ENCODE results near the gene NFATC1. TPM values are rescaled to one million over a fixed set of nuclear protein-coding genes. Genes with fewer than 3 reads are reported as not detected.

The NFATC1 gene
- total RNA-seq, 4 donors from 2014 or later, result 13.1 to 21.3 (median 16.2) TPM

- no peaks in the 10 kb centered on the region for H3K4me1 ChIP-seq
- no peak for ATAC-seq
- H3K27me3 ChIP-seq, result no peaks in the 10 kb centered on the region
- H3K27ac ChIP-seq, result no peak overlapping the region
- peaks cover 0 to 50% of the 10 kb centered on the region in 2 donors for H3K36me3 ChIP-seq
- TF ChIP-seq CTCF (IDR thresholded peaks at IDR 0.05) (no peak), EP300 (IDR thresholded peaks at IDR 0.05) (no peak), POLR2AphosphoS5 (IDR thresholded peaks at IDR 0.05) (no peak), POLR2A (IDR thresholded peaks at IDR 0.05) (no peak)
- H3K4me3 ChIP-seq, result no peak overlapping the region
- H3K9me3 ChIP-seq, result no peaks in the 10 kb centered on the region
- WGBS, 2 donors (ENCODE audit: low coverage in 1 of 2), result 42 to 52% methylated on average over 4 to 7 of the region's 18 CpGs
Measured at GRCh38 chr18:79367989-79368388, 27.7 kb upstream of the NFATC1 start.

- Histone ChIP-seq H3K27me3 (no peaks in the 10 kb centered on the region), H3K4me1 (no peaks in the 10 kb centered on the region), H3K4me3 (no peak overlapping the region), H3K36me3 (peaks cover 0 to 46% of the 10 kb centered on the region in 2 donors), H3K27ac (no peak overlapping the region), H3K9me3 (no peaks in the 10 kb centered on the region)
- 76 to 83% methylated on average over 9 to 15 of the region's 15 CpGs for WGBS, 2 donors (ENCODE audit: low coverage in 1 of 2)
- TF ChIP-seq EP300 (IDR thresholded peaks at IDR 0.05) (no peak), POLR2AphosphoS5 (IDR thresholded peaks at IDR 0.05) (no peak), POLR2A (IDR thresholded peaks at IDR 0.05) (no peak), CTCF (IDR thresholded peaks at IDR 0.05) (no peak)
- ATAC-seq, result no peak
Measured at GRCh38 chr18:79368681-79369080, 27.0 kb upstream of the NFATC1 start.

GRCh38 chr18:79371561-79372121, 24.1 kb upstream of the NFATC1 start:
- H3K9me3 ChIP-seq, result no peaks in the 10 kb centered on the region
- H3K4me3 ChIP-seq, result no peak overlapping the region
- H3K27ac ChIP-seq, result no peak overlapping the region
- no peaks in the 10 kb centered on the region for H3K27me3 ChIP-seq
- no peaks in the 10 kb centered on the region for H3K4me1 ChIP-seq
- ATAC-seq, result no peak
- H3K36me3 ChIP-seq, result peaks cover 0 to 54% of the 10 kb centered on the region in 2 donors
- TF ChIP-seq EP300 (IDR thresholded peaks at IDR 0.05) (no peak), POLR2AphosphoS5 (IDR thresholded peaks at IDR 0.05) (no peak), POLR2A (IDR thresholded peaks at IDR 0.05) (no peak), CTCF (IDR thresholded peaks at IDR 0.05) (no peak)
- WGBS, 2 donors (ENCODE audit: low coverage in 1 of 2), result 78 to 83% methylated on average over 6 to 9 of the region's 14 CpGs

GRCh38 chr18:79372461-79372860, 23.3 kb upstream of the NFATC1 start:
- no peak for ATAC-seq
- H3K9me3 ChIP-seq, result no peaks in the 10 kb centered on the region
- H3K27ac ChIP-seq, result no peak overlapping the region
- H3K36me3 ChIP-seq, result peaks cover 0 to 59% of the 10 kb centered on the region in 2 donors
- TF ChIP-seq EP300 (IDR thresholded peaks at IDR 0.05), result no peak
- TF ChIP-seq POLR2A (IDR thresholded peaks at IDR 0.05), result no peak
- TF ChIP-seq POLR2AphosphoS5 (IDR thresholded peaks at IDR 0.05), result no peak
- no peak for TF ChIP-seq CTCF (IDR thresholded peaks at IDR 0.05)
- 93 to 100% methylated on average over 4 to 8 of the region's 10 CpGs for WGBS, 2 donors (ENCODE audit: low coverage in 1 of 2)
- H3K27me3 ChIP-seq, result no peaks in the 10 kb centered on the region
- no peaks in the 10 kb centered on the region for H3K4me1 ChIP-seq
- no peak overlapping the region for H3K4me3 ChIP-seq

GRCh38 chr18:79372991-79373390, 22.7 kb upstream of the NFATC1 start:
- ATAC-seq, result no peak
- Histone ChIP-seq H3K9me3 (no peaks in the 10 kb centered on the region), H3K36me3 (peaks cover 0 to 64% of the 10 kb centered on the region in 2 donors), H3K4me1 (no peaks in the 10 kb centered on the region), H3K27me3 (no peaks in the 10 kb centered on the region), H3K4me3 (no peak overlapping the region), H3K27ac (no peak overlapping the region)
- whole genome bisulfite sequencing, 2 donors (ENCODE audit: low coverage in 1 of 2), result 91 to 92% methylated on average over 2 of the region's 2 CpGs
- TF ChIP-seq CTCF (IDR thresholded peaks at IDR 0.05), result no peak
- TF ChIP-seq POLR2A (IDR thresholded peaks at IDR 0.05), result no peak
- TF ChIP-seq EP300 (IDR thresholded peaks at IDR 0.05), result no peak
- no peak for TF ChIP-seq POLR2AphosphoS5 (IDR thresholded peaks at IDR 0.05)
